ENCODE data around the gene PANK4.

GRCh38 chr1:2571348-2571747 lies 45.0 kb upstream of the PANK4 start:
- TF ChIP-seq CTCF (conservative IDR thresholded peaks at IDR 0.05 in 1 of 2, IDR thresholded peaks at IDR 0.05 in 1 of 2; ENCODE audit: extremely low read depth in 1 of 2, insufficient read depth in 1 of 2, low read depth in 1 of 2, low read length in 2 of 2) = no peak
- TF ChIP-seq EZH2 (IDR thresholded peaks at IDR 0.05; ENCODE audit: borderline replicate concordance, low read length) = no peak
